ENCODE measurements around the gene PRM2. TPM values are rescaled to one million over a fixed set of nuclear protein-coding genes. Genes with fewer than 3 reads are reported as not detected.

PRM2 gene
- total RNA-seq, 4 donors from 2014 or later: not detected

GRCh38 chr16:11298143-11298900, 22.0 kb upstream of the PRM2 start:
- 75 to 85% methylated on average over 5 of the region's 5 CpGs for WGBS, 2 donors (ENCODE audit: low coverage in 1 of 2)
- Histone ChIP-seq H3K4me3 (no peak overlapping the region), H3K4me1 (peaks cover 0 to 18% (median 10%) of the 10 kb centered on the region in 3 donors), H3K9me3 (no peaks in the 10 kb centered on the region), H3K27me3 (no peaks in the 10 kb centered on the region), H3K36me3 (no peaks in the 10 kb centered on the region), H3K27ac (peak overlapping the region in 1 of 4 donors; percentile 19)
- no peak for ATAC-seq
- TF ChIP-seq POLR2AphosphoS5 (IDR thresholded peaks at IDR 0.05): no peak
- TF ChIP-seq POLR2A (IDR thresholded peaks at IDR 0.05): no peak

GRCh38 chr16:11297492-11298142, 21.3 kb upstream of the PRM2 start:
- Histone ChIP-seq H3K9me3 (no peaks in the 10 kb centered on the region), H3K36me3 (no peaks in the 10 kb centered on the region), H3K4me1 (peaks cover 0 to 18% (median 10%) of the 10 kb centered on the region in 3 donors), H3K4me3 (peak overlapping the region in 1 of 2 donors; percentile 30), H3K27ac (peak overlapping the region in 1 of 4 donors; percentile 19), H3K27me3 (no peaks in the 10 kb centered on the region)
- 0 to 4% methylated on average over 3 to 6 of the region's 19 CpGs for WGBS, 2 donors (ENCODE audit: low coverage in 1 of 2)
- peak; percentile 84 for ATAC-seq
- TF ChIP-seq POLR2A (IDR thresholded peaks at IDR 0.05) (no peak), CTCF (IDR thresholded peaks at IDR 0.05) (peak in 1 of 4 experiments; percentile 23), EP300 (IDR thresholded peaks at IDR 0.05) (no peak)

- Histone ChIP-seq H3K4me3 (peak overlapping the region in 1 of 2 donors; percentile 30), H3K27me3 (no peaks in the 10 kb centered on the region), H3K36me3 (no peaks in the 10 kb centered on the region), H3K27ac (peak overlapping the region in 1 of 4 donors; percentile 19), H3K4me1 (peaks cover 0 to 18% (median 10%) of the 10 kb centered on the region in 3 donors), H3K9me3 (no peaks in the 10 kb centered on the region)
- no peak for TF ChIP-seq CTCF (IDR thresholded peaks at IDR 0.05)
- no peak for TF ChIP-seq POLR2A (IDR thresholded peaks at IDR 0.05)
- TF ChIP-seq POLR2AphosphoS5 (IDR thresholded peaks at IDR 0.05): no peak
- no peak for TF ChIP-seq EP300 (IDR thresholded peaks at IDR 0.05)
- WGBS, 2 donors (ENCODE audit: low coverage in 1 of 2): 58 to 100% methylated on average over 1 to 9 of the region's 10 CpGs
- no peak for ATAC-seq
These were observed 20.6 kb upstream of the PRM2 start for GRCh38 chr16:11296706-11297491.

- H3K4me1 ChIP-seq: peaks cover 0 to 18% (median 10%) of the 10 kb centered on the region in 3 donors
- no peaks in the 10 kb centered on the region for H3K27me3 ChIP-seq
- no peak overlapping the region for H3K27ac ChIP-seq
- no peak for ATAC-seq
- 59% methylated on average over 2 of the region's 3 CpGs; no CpG with 5 or more reads in 1 of the 2 donors for WGBS, 2 donors (ENCODE audit: low coverage in 1 of 2)
- no peak for TF ChIP-seq EP300 (IDR thresholded peaks at IDR 0.05)
- no peak for TF ChIP-seq POLR2AphosphoS5 (IDR thresholded peaks at IDR 0.05)
- no peak for TF ChIP-seq CTCF (IDR thresholded peaks at IDR 0.05)
- no peak for TF ChIP-seq POLR2A (IDR thresholded peaks at IDR 0.05)
- H3K4me3 ChIP-seq: no peak overlapping the region
- H3K36me3 ChIP-seq: no peaks in the 10 kb centered on the region
- no peaks in the 10 kb centered on the region for H3K9me3 ChIP-seq
These were observed 20.0 kb upstream of the PRM2 start for GRCh38 chr16:11296351-11296705.

- H3K27ac ChIP-seq: no peak overlapping the region
- H3K9me3 ChIP-seq: no peaks in the 10 kb centered on the region
- H3K36me3 ChIP-seq: no peaks in the 10 kb centered on the region
- WGBS, 2 donors (ENCODE audit: low coverage in 1 of 2): 94 to 96% methylated on average over 4 of the region's 4 CpGs
- no peaks in the 10 kb centered on the region for H3K27me3 ChIP-seq
- peaks cover 0 to 18% (median 10%) of the 10 kb centered on the region in 3 donors for H3K4me1 ChIP-seq
- no peak for ATAC-seq
- no peak for TF ChIP-seq CTCF (IDR thresholded peaks at IDR 0.05)
- TF ChIP-seq EP300 (IDR thresholded peaks at IDR 0.05): no peak
- no peak for TF ChIP-seq POLR2AphosphoS5 (IDR thresholded peaks at IDR 0.05)
- TF ChIP-seq POLR2A (IDR thresholded peaks at IDR 0.05): no peak
- no peak overlapping the region for H3K4me3 ChIP-seq
These were observed 19.4 kb upstream of the PRM2 start for GRCh38 chr16:11295672-11296071.

Measured in gastroesophageal sphincter (tissue), 4 donors.